Sigmoid colon (tissue), 7 donors: ENCODE data around the gene COL25A1. TPM values are rescaled to one million over a fixed set of nuclear protein-coding genes. Genes with fewer than 3 reads are reported as not detected.

ENCODE experiments used
- DNase-seq: peaks from one replicate; pipeline ENCODE4 v3.0.0-alpha.2; 2019
- H3K27ac ChIP-seq, 4 donors: fragments of 200-600 bp; sonication (generic); one replicate each; pipeline ENCODE4 v1.5.1; 2016 to 2019; ENCODE audit warnings: mild to moderate bottlenecking in 1 of 4
- H3K27me3 ChIP-seq, 3 donors: fragments of 200-600 bp; sonication (generic); one replicate each; pipeline ENCODE4 v1.5.1; 2019; ENCODE audit warnings: mild to moderate bottlenecking in 1 of 3
- H3K36me3 ChIP-seq, 4 donors: fragments of 200-600 bp; sonication (generic); one replicate each; pipeline ENCODE4 v1.5.1; 2016 to 2019
- H3K4me1 ChIP-seq, 4 donors: fragments of 200-600 bp; sonication (generic); one replicate each; pipeline ENCODE4 v1.5.1; 2017 to 2019
- H3K4me3 ChIP-seq, 4 donors: fragments of 200-600 bp; sonication (generic); one replicate each; pipeline ENCODE4 v1.5.1; 2017 to 2019; ENCODE audit warnings: mild to moderate bottlenecking in 2 of 4, moderate library complexity in 1 of 4
- H3K9me3 ChIP-seq, 4 donors: fragments of 200-600 bp in 3 of 4; sonication (generic) in 3 of 4; one replicate each; pipeline versions ENCODE4 v1.5.1 to v1.6.1; 2013 to 2019
- EP300 ChIP-seq, 4 donors: sonication (generic); formaldehyde crosslinking; IDR thresholded peaks; one replicate each; pipeline ENCODE4 v1.6.1; 2017; ENCODE audit warnings: antibody characterized with exemption in 4 of 4
- POLR2A ChIP-seq, 2 donors: fragments of 450-650 bp; IDR thresholded peaks; one replicate each; pipeline ENCODE4 v1.6.1; 2016; ENCODE audit warnings: antibody characterized with exemption in 2 of 2, mild to moderate bottlenecking in 2 of 2, moderate library complexity in 2 of 2
- POLR2AphosphoS5 ChIP-seq, 4 donors: sonication (generic); formaldehyde crosslinking; IDR thresholded peaks; one replicate each; pipeline ENCODE4 v1.6.1; 2017; ENCODE audit warnings: antibody characterized with exemption in 4 of 4
- WGBS, 2 donors: extraction: QIAGEN DNeasy Blood & Tissue Kit; methylation state at CpG; one replicate each; pipeline ENCODE4 v1.1.7; 2013; 5-methylcytosine and 5-hydroxymethylcytosine counted together
- intact Hi-C: fragments of 100-400 bp; cut with DNase I; formaldehyde crosslinking; loops from one replicate; pipeline ENCODE4 v1.15.1; 2023
- polyA plus RNA-seq, 3 donors: library from polyadenylated mRNA; stranded (reverse); fragments of 200-250 nt; gene quantifications; one replicate each; pipeline ENCODE4 v1.2.3, GENCODE V29; 2013
- total RNA-seq, 4 donors: library from RNA; depleted of rRNA; stranded (reverse); fragments of >200 nt; gene quantifications; one replicate each; pipeline ENCODE4 v1.1.0, GENCODE V29; 2016
- TF ChIP-seq, protein P1 (sequence below), 4 experiments: fragments of 450-650 bp in 3 of 4; fragments of 200-600 bp in 1 of 4; IDR thresholded peaks; one replicate each; pipeline ENCODE4 v1.5.1; 2016 to 2019; ENCODE audit warnings: antibody characterized with exemption in 4 of 4, mild to moderate bottlenecking in 3 of 4, moderate library complexity in 2 of 4
- donor health status: healthy with polysubstance abuse.
- donor health status: Bipolar disorder and iron deficiency.
- donor health status: healthy.

The COL25A1 gene
- total and polyA plus RNA-seq, 7 donors, result 0.15 to 1.4 (median 0.41) TPM; not detected in 2

GRCh38 chr4:109065006-109065405 lies 237.5 kb downstream of the COL25A1 start:
- no peaks in the 10 kb centered on the region for H3K36me3 ChIP-seq
- H3K9me3 ChIP-seq, result no peaks in the 10 kb centered on the region
- no peak overlapping the region for H3K27ac ChIP-seq
- H3K27me3 ChIP-seq, result no peaks in the 10 kb centered on the region
- DNase-seq, result no peak
- no peak for TF ChIP-seq POLR2AphosphoS5 (IDR thresholded peaks at IDR 0.05)
- no peak for TF ChIP-seq EP300 (IDR thresholded peaks at IDR 0.05)
- TF ChIP-seq, protein P1, sequence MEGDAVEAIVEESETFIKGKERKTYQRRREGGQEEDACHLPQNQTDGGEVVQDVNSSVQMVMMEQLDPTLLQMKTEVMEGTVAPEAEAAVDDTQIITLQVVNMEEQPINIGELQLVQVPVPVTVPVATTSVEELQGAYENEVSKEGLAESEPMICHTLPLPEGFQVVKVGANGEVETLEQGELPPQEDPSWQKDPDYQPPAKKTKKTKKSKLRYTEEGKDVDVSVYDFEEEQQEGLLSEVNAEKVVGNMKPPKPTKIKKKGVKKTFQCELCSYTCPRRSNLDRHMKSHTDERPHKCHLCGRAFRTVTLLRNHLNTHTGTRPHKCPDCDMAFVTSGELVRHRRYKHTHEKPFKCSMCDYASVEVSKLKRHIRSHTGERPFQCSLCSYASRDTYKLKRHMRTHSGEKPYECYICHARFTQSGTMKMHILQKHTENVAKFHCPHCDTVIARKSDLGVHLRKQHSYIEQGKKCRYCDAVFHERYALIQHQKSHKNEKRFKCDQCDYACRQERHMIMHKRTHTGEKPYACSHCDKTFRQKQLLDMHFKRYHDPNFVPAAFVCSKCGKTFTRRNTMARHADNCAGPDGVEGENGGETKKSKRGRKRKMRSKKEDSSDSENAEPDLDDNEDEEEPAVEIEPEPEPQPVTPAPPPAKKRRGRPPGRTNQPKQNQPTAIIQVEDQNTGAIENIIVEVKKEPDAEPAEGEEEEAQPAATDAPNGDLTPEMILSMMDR (IDR thresholded peaks at IDR 0.05), result no peak
- TF ChIP-seq POLR2A (IDR thresholded peaks at IDR 0.05), result no peak
- 71 to 83% methylated on average over 4 of the region's 4 CpGs for WGBS, 2 donors
- H3K4me1 ChIP-seq, result no peaks in the 10 kb centered on the region
- intact Hi-C loops, result no loop called here
- H3K4me3 ChIP-seq, result no peak overlapping the region

- DNase-seq, result no peak
- Histone ChIP-seq H3K27ac (no peak overlapping the region), H3K9me3 (no peaks in the 10 kb centered on the region), H3K36me3 (no peaks in the 10 kb centered on the region), H3K4me1 (no peaks in the 10 kb centered on the region), H3K27me3 (no peaks in the 10 kb centered on the region), H3K4me3 (no peak overlapping the region)
- 72 to 79% methylated on average over 5 of the region's 5 CpGs for WGBS, 2 donors
- intact Hi-C loops, result no loop called here
- TF ChIP-seq, protein P1 (IDR thresholded peaks at IDR 0.05), result no peak
- TF ChIP-seq POLR2AphosphoS5 (IDR thresholded peaks at IDR 0.05) (no peak), POLR2A (IDR thresholded peaks at IDR 0.05) (no peak), EP300 (IDR thresholded peaks at IDR 0.05) (no peak)
These were observed 249.2 kb downstream of the COL25A1 start for GRCh38 chr4:109053257-109053656.

DNA sequence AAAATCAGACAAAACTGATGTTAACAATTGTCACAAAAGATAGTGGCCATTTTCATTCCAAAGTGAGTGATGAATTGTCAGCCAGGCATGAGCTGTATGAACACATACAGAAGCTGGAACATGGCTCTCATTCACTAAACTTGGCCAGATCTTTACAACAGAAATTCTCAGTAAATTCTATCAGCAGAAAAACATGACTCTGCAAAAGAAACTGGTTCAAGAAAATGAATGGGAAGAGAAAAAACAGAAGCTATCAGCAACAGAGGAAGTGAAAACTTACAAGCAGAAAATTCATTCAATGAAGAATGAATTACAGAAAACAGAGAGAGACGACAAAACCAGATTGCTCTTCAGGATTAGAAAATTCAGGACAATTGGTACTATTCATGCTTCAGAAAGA lies 249.6 kb downstream of the COL25A1 start:
- H3K27me3 ChIP-seq, result no peaks in the 10 kb centered on the region
- 62 to 88% methylated on average over 1 of the region's 1 CpG for WGBS, 2 donors
- no peak for DNase-seq
- TF ChIP-seq POLR2AphosphoS5 (IDR thresholded peaks at IDR 0.05) (no peak), POLR2A (IDR thresholded peaks at IDR 0.05) (no peak), EP300 (IDR thresholded peaks at IDR 0.05) (no peak)
- TF ChIP-seq, protein P1 (IDR thresholded peaks at IDR 0.05), result no peak
- no peak overlapping the region for H3K27ac ChIP-seq
- intact Hi-C loops, result no loop called here
- no peaks in the 10 kb centered on the region for H3K9me3 ChIP-seq
- no peak overlapping the region for H3K4me3 ChIP-seq
- H3K4me1 ChIP-seq, result no peaks in the 10 kb centered on the region
- H3K36me3 ChIP-seq, result no peaks in the 10 kb centered on the region

DNA sequence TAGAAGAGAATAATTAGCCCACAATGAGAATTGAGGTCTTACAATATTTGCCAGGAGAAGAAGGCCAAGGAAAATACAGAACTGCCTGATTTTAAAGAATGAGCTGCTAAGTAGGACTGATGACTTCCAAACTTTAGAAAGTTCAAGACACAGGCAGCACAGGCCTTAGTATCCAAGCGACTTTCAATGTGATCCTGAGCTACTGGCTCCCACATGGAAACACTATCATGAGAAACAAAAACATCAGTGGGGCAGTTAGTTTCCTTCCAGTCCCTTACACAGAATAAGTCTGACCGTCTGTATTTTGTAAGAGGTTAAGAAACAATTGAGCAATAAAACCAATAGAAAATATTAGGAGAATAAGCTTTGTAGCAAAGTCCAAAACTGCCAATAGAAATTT lies 251.4 kb downstream of the COL25A1 start:
- no peak overlapping the region for H3K27ac ChIP-seq
- intact Hi-C loops, result no loop called here
- 83% methylated on average over 2 of the region's 2 CpGs for WGBS, 2 donors
- no peaks in the 10 kb centered on the region for H3K36me3 ChIP-seq
- TF ChIP-seq POLR2AphosphoS5 (IDR thresholded peaks at IDR 0.05), result no peak
- TF ChIP-seq, protein P1 (IDR thresholded peaks at IDR 0.05), result no peak
- TF ChIP-seq POLR2A (IDR thresholded peaks at IDR 0.05), result no peak
- no peak for TF ChIP-seq EP300 (IDR thresholded peaks at IDR 0.05)
- no peaks in the 10 kb centered on the region for H3K27me3 ChIP-seq
- H3K4me1 ChIP-seq, result peaks cover 0 to 8% (median 4%) of the 10 kb centered on the region in 4 donors
- DNase-seq, result no peak
- H3K4me3 ChIP-seq, result no peak overlapping the region
- H3K9me3 ChIP-seq, result no peaks in the 10 kb centered on the region

- WGBS, 2 donors, result 85 to 90% methylated on average over 3 of the region's 3 CpGs
- Histone ChIP-seq H3K9me3 (no peaks in the 10 kb centered on the region), H3K4me3 (no peak overlapping the region), H3K36me3 (no peaks in the 10 kb centered on the region), H3K4me1 (peaks cover 0 to 8% (median 4%) of the 10 kb centered on the region in 4 donors), H3K27me3 (no peaks in the 10 kb centered on the region), H3K27ac (no peak overlapping the region)
- no peak for TF ChIP-seq POLR2A (IDR thresholded peaks at IDR 0.05)
- no peak for TF ChIP-seq POLR2AphosphoS5 (IDR thresholded peaks at IDR 0.05)
- no peak for TF ChIP-seq EP300 (IDR thresholded peaks at IDR 0.05)
- TF ChIP-seq, protein P1 (IDR thresholded peaks at IDR 0.05), result no peak
- no peak for DNase-seq
- intact Hi-C loops, result no loop called here
These were observed 252.5 kb downstream of the COL25A1 start for GRCh38 chr4:109049926-109050325.
